Liver (tissue), 3 donors: ENCODE measurements around the gene CNFN.

Experiments used
- CTCF ChIP-seq: fragments of 150-350 bp; IDR thresholded peaks from 2 replicates; pipeline ENCODE4 v1.5.1; 2017; ENCODE audit warnings: improper control_type of control experiment, low read depth, low read length; ENCODE audit not compliant: missing input control
- GABPA ChIP-seq, 2 donors: IDR thresholded peaks in 1 of 2; conservative IDR thresholded peaks in 1 of 2; 2 replicates each; pipeline ENCODE4 v1.6.1; 2016; ENCODE audit warnings: antibody characterized with exemption in 2 of 2, mild to moderate bottlenecking in 1 of 2, moderate library complexity in 1 of 2
- HNF4A ChIP-seq, 2 donors: conservative IDR thresholded peaks; 2 replicates each; pipeline ENCODE4 v1.6.1; 2016; ENCODE audit warnings: antibody characterized with exemption in 2 of 2, mild to moderate bottlenecking in 2 of 2
- MAX ChIP-seq: IDR thresholded peaks from 2 replicates; pipeline ENCODE4 v1.6.1; 2016; ENCODE audit warnings: antibody characterized with exemption
- NR2F2 ChIP-seq: IDR thresholded peaks from 2 replicates; pipeline ENCODE4 v1.6.1; 2016; ENCODE audit warnings: antibody characterized with exemption
- RAD21 ChIP-seq, 2 donors: IDR thresholded peaks; 2 replicates each; pipeline ENCODE4 v1.6.1; 2016; ENCODE audit warnings: antibody characterized with exemption in 2 of 2, mild to moderate bottlenecking in 2 of 2
- REST ChIP-seq: IDR thresholded peaks from 2 replicates; pipeline ENCODE4 v1.6.1; 2016; ENCODE audit warnings: antibody characterized with exemption, mild to moderate bottlenecking
- SP1 ChIP-seq: IDR thresholded peaks from 2 replicates; pipeline ENCODE4 v1.6.1; 2018; ENCODE audit warnings: antibody characterized with exemption, mild to moderate bottlenecking
- TAF1 ChIP-seq: conservative IDR thresholded peaks from 2 replicates; pipeline ENCODE4 v1.6.1; 2016; ENCODE audit warnings: antibody characterized with exemption, mild to moderate bottlenecking
- YY1 ChIP-seq: IDR thresholded peaks from 2 replicates; pipeline ENCODE4 v1.6.1; 2016; ENCODE audit warnings: antibody characterized with exemption, mild to moderate bottlenecking
- ZBTB33 ChIP-seq: IDR thresholded peaks from 2 replicates; pipeline ENCODE4 v1.6.1; 2016; ENCODE audit warnings: antibody characterized with exemption
- donor health status: healthy.
- donor health status: healthy.

- TF ChIP-seq TAF1 (no peak), CTCF (no peak), ZBTB33 (no peak), REST (no peak), RAD21 (IDR thresholded peaks at IDR 0.05) (no peak), SP1 (no peak), YY1 (no peak), MAX (no peak), HNF4A (conservative IDR thresholded peaks at IDR 0.05) (no peak), NR2F2 (no peak), GABPA (IDR thresholded peaks at IDR 0.05 in 1 of 2, conservative IDR thresholded peaks at IDR 0.05 in 1 of 2) (no peak)
These were observed 13.5 kb upstream of the CNFN start for GRCh38 chr19:42403586-42403985.
